ENCODE measurements around the gene HLTF. TPM values are rescaled to one million over a fixed set of nuclear protein-coding genes. Genes with fewer than 3 reads are reported as not detected.
A peak's percentile ranks its signal among the peaks of the same experiment; 100 is the strongest.

The HLTF gene
- total RNA-seq, 6 experiments from 2014 or later, result 10.5 to 14.6 (median 12.3) TPM

- intact Hi-C loops (cut with DNase I), result no loop called here
- WGBS (ENCODE audit: insufficient coverage, low coverage, low lambda C conversion rate, missing lambda C conversion rate), result 0% methylated on average over 4 of the region's 4 CpGs
- H3K36me3 ChIP-seq, result no peaks in the 10 kb centered on the region
- TF ChIP-seq POLR2A (IDR thresholded peaks at IDR 0.05), result no peak
- no peak for TF ChIP-seq CTCF (IDR thresholded peaks at IDR 0.05)
- H3K27ac ChIP-seq, result peak overlapping the region; percentile 82 to 92 (median 86)
- no peaks in the 10 kb centered on the region for H3K9me3 ChIP-seq
- peak overlapping the region; percentile 95 to 98 (median 97) for H3K4me3 ChIP-seq
- H3K4me1 ChIP-seq, result peaks cover 0 to 21% (median 2%) of the 10 kb centered on the region in 4 donors
- no peaks in the 10 kb centered on the region for H3K27me3 ChIP-seq
- ATAC-seq, result peak in 2 of 4 donors; percentile 1 to 11
- DNase-seq, result no peak
Measured at GRCh38 chr3:149128821-149129220, 42.5 kb upstream of the HLTF start.

- Histone ChIP-seq H3K4me3 (no peak overlapping the region), H3K36me3 (no peaks in the 10 kb centered on the region), H3K27me3 (no peaks in the 10 kb centered on the region), H3K9me3 (no peaks in the 10 kb centered on the region), H3K4me1 (peaks cover 0 to 7% (median 3%) of the 10 kb centered on the region in 4 donors), H3K27ac (peak overlapping the region in 2 of 3 donors; percentile 44 to 52)
- ATAC-seq, result peak in 3 of 4 donors; percentile 43 to 57 (median 53)
- WGBS (ENCODE audit: insufficient coverage, low coverage, low lambda C conversion rate, missing lambda C conversion rate), result 22% methylated on average over 4 of the region's 4 CpGs
- intact Hi-C loops (cut with DNase I), result no loop called here
- no peak for DNase-seq
- no peak for TF ChIP-seq POLR2A (IDR thresholded peaks at IDR 0.05)
- no peak for TF ChIP-seq CTCF (IDR thresholded peaks at IDR 0.05)
Measured at GRCh38 chr3:149122721-149123578, 36.6 kb upstream of the HLTF start.

- H3K4me3 ChIP-seq, result no peak overlapping the region
- no peak for DNase-seq
- intact Hi-C loops (cut with DNase I), result no loop called here
- H3K4me1 ChIP-seq, result peaks cover 0 to 7% (median 3%) of the 10 kb centered on the region in 4 donors
- no peaks in the 10 kb centered on the region for H3K36me3 ChIP-seq
- WGBS (ENCODE audit: insufficient coverage, low coverage, low lambda C conversion rate, missing lambda C conversion rate), result 15% methylated on average over 7 of the region's 7 CpGs
- no peaks in the 10 kb centered on the region for H3K9me3 ChIP-seq
- TF ChIP-seq POLR2A (IDR thresholded peaks at IDR 0.05), result no peak
- peak; percentile 59 to 66 (median 60) for TF ChIP-seq CTCF (IDR thresholded peaks at IDR 0.05)
- no peaks in the 10 kb centered on the region for H3K27me3 ChIP-seq
- peak; percentile 76 to 88 (median 82) for ATAC-seq
- H3K27ac ChIP-seq, result no peak overlapping the region
Measured at GRCh38 chr3:149120051-149120972, 34.0 kb upstream of the HLTF start.

GRCh38 chr3:149119466-149119865 is 33.1 kb upstream of the HLTF start:
- WGBS (ENCODE audit: insufficient coverage, low coverage, low lambda C conversion rate, missing lambda C conversion rate), result 91% methylated on average over 1 of the region's 1 CpG
- H3K4me3 ChIP-seq, result no peak overlapping the region
- H3K9me3 ChIP-seq, result no peaks in the 10 kb centered on the region
- ATAC-seq (no peak), DNase-seq (no peak)
- TF ChIP-seq POLR2A (IDR thresholded peaks at IDR 0.05) (no peak), CTCF (IDR thresholded peaks at IDR 0.05) (no peak)
- no peak overlapping the region for H3K27ac ChIP-seq
- intact Hi-C loops (cut with DNase I), result loop anchor here in 1 of 2 donors (5.0 kb wide), 1 partner anchor 148 kb away; no protein-coding TSS in a partner anchor
- no peaks in the 10 kb centered on the region for H3K27me3 ChIP-seq
- H3K4me1 ChIP-seq, result peaks cover 0 to 7% (median 3%) of the 10 kb centered on the region in 4 donors
- H3K36me3 ChIP-seq, result no peaks in the 10 kb centered on the region

Measured in right lobe of liver (tissue), 6 donors.